GM20000 (cell line): ENCODE data around the gene MYLK4.

Source experiments
- DNase-seq: peaks from one replicate; pipeline ENCODE4 v3.0.0; 2012; ENCODE audit warnings: low spot score
- CTCF ChIP-seq: IDR thresholded peaks from 2 replicates; pipeline ENCODE4 v1.5.1; 2012; ENCODE audit warnings: mild to moderate bottlenecking, control low read depth; ENCODE audit errors: extremely low read depth, missing control alignments

The MYLK4 gene

GRCh38 chr6:2755456-2755855, 4.7 kb upstream of the MYLK4 start:
- no peak for DNase-seq
- no peak for TF ChIP-seq CTCF

GRCh38 chr6:2754911-2755310, 4.2 kb upstream of the MYLK4 start:
- DNase-seq, result no peak
- no peak for TF ChIP-seq CTCF

GRCh38 chr6:2754393-2754792, 3.7 kb upstream of the MYLK4 start:
- no peak for DNase-seq
- TF ChIP-seq CTCF, result no peak

GRCh38 chr6:2753743-2754142, 3.0 kb upstream of the MYLK4 start:
- no peak for DNase-seq
- no peak for TF ChIP-seq CTCF

- no peak for DNase-seq
Observed at GRCh38 chr6:2753110-2753489, 2.4 kb upstream of the MYLK4 start.

GRCh38 chr6:2752477-2753109, 1.9 kb upstream of the MYLK4 start:
- no peak for TF ChIP-seq CTCF
- DNase-seq, result no peak

More at GRCh38 chr6:2753110-2753489, 2.4 kb upstream of the MYLK4 start:
- no peak for TF ChIP-seq CTCF

- no peak for DNase-seq
- TF ChIP-seq CTCF, result no peak
Observed at GRCh38 chr6:2751871-2752270, 1.1 kb upstream of the MYLK4 start.
